Measurements from ENCODE around the gene NPR2. TPM values are rescaled to one million over a fixed set of nuclear protein-coding genes. Genes with fewer than 3 reads are reported as not detected.

Gene NPR2
- total and polyA plus RNA-seq, 5 experiments from 2014 or later = 0.20 to 12.7 (median 0.94) TPM

- peak overlapping the region in 1 of 10 donors; percentile 45 for H3K27ac Mint-ChIP-seq
- ATAC-seq (no peak), DNase-seq (no peak)
- no peak overlapping the region for H3K4me3 Mint-ChIP-seq
- H3K27me3 Mint-ChIP-seq = peaks cover 0 to 4% (median 0%) of the 10 kb centered on the region in 5 donors
- H3K36me3 Mint-ChIP-seq = no peaks in the 10 kb centered on the region
- no peaks in the 10 kb centered on the region for H3K9me3 Mint-ChIP-seq
- POLR2A ChIA-PET = no interaction called here
- peaks cover 5 to 14% (median 9%) of the 10 kb centered on the region in 4 donors for H3K4me1 Mint-ChIP-seq
Measured at GRCh38 chr9:35822926-35823325, 31.5 kb downstream of the NPR2 start.

- Mint-ChIP-seq H3K36me3 (no peaks in the 10 kb centered on the region), H3K4me1 (peaks cover 27 to 45% (median 32%) of the 10 kb centered on the region in 4 donors), H3K27me3 (no peaks in the 10 kb centered on the region), H3K9me3 (no peaks in the 10 kb centered on the region), H3K27ac (peak overlapping the region in 6 of 10 donors; percentile 4 to 83 (median 48)), H3K4me3 (peak overlapping the region in 5 of 10 donors; percentile 17 to 72 (median 40))
- peak; percentile 21 to 34 for ATAC-seq
- peak in 5 of 10 donors; percentile 29 to 60 (median 57) for DNase-seq
- POLR2A ChIA-PET = interaction anchor here (0.6 to 1.2 kb wide), 3 partner anchors 12 to 33 kb away, joined by 3 read pairs; partner anchors contain the start of gene SPAG8
Measured at GRCh38 chr9:35826071-35826701, 34.8 kb downstream of the NPR2 start.

- no peaks in the 10 kb centered on the region for H3K9me3 Mint-ChIP-seq
- H3K4me1 Mint-ChIP-seq = peaks cover 30 to 53% (median 38%) of the 10 kb centered on the region in 4 donors
- no peak for DNase-seq
- H3K27ac Mint-ChIP-seq = peak overlapping the region in 5 of 10 donors; percentile 7 to 78 (median 60)
- H3K27me3 Mint-ChIP-seq = no peaks in the 10 kb centered on the region
- no peaks in the 10 kb centered on the region for H3K36me3 Mint-ChIP-seq
- POLR2A ChIA-PET = interaction anchor here (1.0 kb wide), 1 partner anchor 8 kb away, joined by 6 read pairs; no protein-coding TSS in a partner anchor
- no peak for ATAC-seq
- peak overlapping the region; percentile 69 to 98 (median 95) for H3K4me3 Mint-ChIP-seq
Measured at GRCh38 chr9:35827486-35827885, 36.1 kb downstream of the NPR2 start.

GRCh38 chr9:35828716-35829083, 37.3 kb downstream of the NPR2 start, which contains the start of gene FAM221B:
Gene FAM221B (minus strand): TSS chr9:35828732. CDS start chr9:35826161, 2,571 bp downstream.
- no peaks in the 10 kb centered on the region for H3K36me3 Mint-ChIP-seq
- ATAC-seq (peak; percentile 33 to 41), DNase-seq (peak in 2 of 10 donors; percentile 39 to 72)
- peaks cover 32 to 61% (median 42%) of the 10 kb centered on the region in 4 donors for H3K4me1 Mint-ChIP-seq
- H3K4me3 Mint-ChIP-seq = peak within 1 kb of the TSS; percentile 86 to 100 (median 96)
- no peaks in the 10 kb centered on the region for H3K27me3 Mint-ChIP-seq
- peak within 1 kb of the TSS; percentile 81 to 100 (median 96) for H3K27ac Mint-ChIP-seq
- POLR2A ChIA-PET = interaction anchor here (0.6 to 1.5 kb wide), 7 partner anchors 14 to 241 kb away, joined by 3 to 8 read pairs (median 3); partner anchors contain the start of genes CCDC107, HINT2 and SPAG8
- no peaks in the 10 kb centered on the region for H3K9me3 Mint-ChIP-seq

GRCh38 chr9:35829084-35829763, 37.8 kb downstream of the NPR2 start, which contains the start of gene TMEM8B:
Gene TMEM8B (plus strand): TSS chr9:35829228. CDS start chr9:35829448, 220 bp downstream.
- Mint-ChIP-seq H3K4me1 (peaks cover 32 to 63% (median 44%) of the 10 kb centered on the region in 4 donors), H3K4me3 (peak within 1 kb of the TSS; percentile 86 to 100 (median 96)), H3K36me3 (no peaks in the 10 kb centered on the region), H3K27ac (peak within 1 kb of the TSS; percentile 81 to 100 (median 96)), H3K9me3 (no peaks in the 10 kb centered on the region), H3K27me3 (no peaks in the 10 kb centered on the region)
- peak; percentile 94 for ATAC-seq
- peak; percentile 83 to 97 (median 90) for DNase-seq
- POLR2A ChIA-PET = interaction anchor here (0.6 to 1.5 kb wide), 8 partner anchors 15 to 241 kb away, joined by 3 to 8 read pairs (median 3); partner anchors contain the start of genes CCDC107, HINT2 and SPAG8

GRCh38 chr9:35829764-35830096, 38.3 kb downstream of the NPR2 start:
- no peaks in the 10 kb centered on the region for H3K27me3 Mint-ChIP-seq
- POLR2A ChIA-PET = interaction anchor here (0.6 kb wide), 1 partner anchor 19 kb away, joined by 3 read pairs; no protein-coding TSS in a partner anchor
- ATAC-seq = no peak
- no peak for DNase-seq
- H3K27ac Mint-ChIP-seq = peak overlapping the region; percentile 65 to 97 (median 93)
- no peaks in the 10 kb centered on the region for H3K9me3 Mint-ChIP-seq
- H3K36me3 Mint-ChIP-seq = no peaks in the 10 kb centered on the region
- peak overlapping the region; percentile 82 to 92 (median 86) for H3K4me3 Mint-ChIP-seq
- peaks cover 32 to 63% (median 48%) of the 10 kb centered on the region in 4 donors for H3K4me1 Mint-ChIP-seq

GRCh38 chr9:35831040-35831439, 39.6 kb downstream of the NPR2 start:
- H3K9me3 Mint-ChIP-seq = no peaks in the 10 kb centered on the region
- H3K4me1 Mint-ChIP-seq = peaks cover 30 to 56% (median 47%) of the 10 kb centered on the region in 4 donors
- no peaks in the 10 kb centered on the region for H3K27me3 Mint-ChIP-seq
- H3K27ac Mint-ChIP-seq = peak overlapping the region in 3 of 10 donors; percentile 57 to 85 (median 77)
- POLR2A ChIA-PET = interaction anchor here (0.5 kb wide), 1 partner anchor 185 kb away, joined by 5 read pairs; no protein-coding TSS in a partner anchor
- no peak for ATAC-seq
- DNase-seq = no peak
- H3K36me3 Mint-ChIP-seq = no peaks in the 10 kb centered on the region
- H3K4me3 Mint-ChIP-seq = peak overlapping the region in 4 of 10 donors; percentile 0 to 65 (median 32)

- no peak for ATAC-seq
- H3K4me1 Mint-ChIP-seq = peaks cover 32 to 50% (median 43%) of the 10 kb centered on the region in 4 donors
- H3K9me3 Mint-ChIP-seq = no peaks in the 10 kb centered on the region
- POLR2A ChIA-PET = no interaction called here
- peak overlapping the region in 2 of 10 donors; percentile 4 to 38 for H3K27ac Mint-ChIP-seq
- H3K36me3 Mint-ChIP-seq = no peaks in the 10 kb centered on the region
- no peak for DNase-seq
- no peak overlapping the region for H3K4me3 Mint-ChIP-seq
- no peaks in the 10 kb centered on the region for H3K27me3 Mint-ChIP-seq
Measured at GRCh38 chr9:35832814-35833213, 41.4 kb downstream of the NPR2 start.

- peak overlapping the region in 5 of 10 donors; percentile 30 to 68 (median 57) for H3K27ac Mint-ChIP-seq
- ATAC-seq = no peak
Measured at GRCh38 chr9:35834260-35835215, 43.1 kb downstream of the NPR2 start.

GRCh38 chr9:35835216-35835632, 43.8 kb downstream of the NPR2 start:
- POLR2A ChIA-PET = no interaction called here
- ATAC-seq = peak in 1 of 2 donors; percentile 33

More at GRCh38 chr9:35834260-35835215, 43.1 kb downstream of the NPR2 start:
- Mint-ChIP-seq H3K9me3 (no peaks in the 10 kb centered on the region), H3K4me3 (no peak overlapping the region), H3K36me3 (no peaks in the 10 kb centered on the region), H3K27me3 (no peaks in the 10 kb centered on the region), H3K4me1 (peaks cover 23 to 41% (median 30%) of the 10 kb centered on the region in 4 donors)
- POLR2A ChIA-PET = interaction anchor here (0.7 kb wide), 1 partner anchor 86 kb away, joined by 4 read pairs; no protein-coding TSS in a partner anchor
- DNase-seq = no peak

GRCh38 chr9:35835766-35836165, 44.4 kb downstream of the NPR2 start:
- POLR2A ChIA-PET = no interaction called here
- no peaks in the 10 kb centered on the region for H3K9me3 Mint-ChIP-seq
- peak overlapping the region in 3 of 10 donors; percentile 1 to 76 (median 3) for H3K27ac Mint-ChIP-seq
- no peak for DNase-seq
- H3K36me3 Mint-ChIP-seq = no peaks in the 10 kb centered on the region
- ATAC-seq = no peak
- peaks cover 14 to 36% (median 19%) of the 10 kb centered on the region in 4 donors for H3K4me1 Mint-ChIP-seq
- no peaks in the 10 kb centered on the region for H3K27me3 Mint-ChIP-seq
- H3K4me3 Mint-ChIP-seq = no peak overlapping the region

More at GRCh38 chr9:35835216-35835632, 43.8 kb downstream of the NPR2 start:
- Mint-ChIP-seq H3K9me3 (no peaks in the 10 kb centered on the region), H3K27ac (no peak overlapping the region), H3K4me1 (peaks cover 18 to 38% (median 23%) of the 10 kb centered on the region in 4 donors), H3K27me3 (no peaks in the 10 kb centered on the region), H3K36me3 (no peaks in the 10 kb centered on the region), H3K4me3 (no peak overlapping the region)
- no peak for DNase-seq

Data from naive thymus-derived CD8-positive, alpha-beta T cell (primary cell).